ENCODE measurements around the gene SNHG17. TPM values are rescaled to one million over a fixed set of nuclear protein-coding genes. Genes with fewer than 3 reads are reported as not detected.

Gene SNHG17
- total and polyA plus RNA-seq, 2 of the 4 experiments (the other 2 are of a cell fraction), result 5.4 to 38.2 TPM

DNA sequence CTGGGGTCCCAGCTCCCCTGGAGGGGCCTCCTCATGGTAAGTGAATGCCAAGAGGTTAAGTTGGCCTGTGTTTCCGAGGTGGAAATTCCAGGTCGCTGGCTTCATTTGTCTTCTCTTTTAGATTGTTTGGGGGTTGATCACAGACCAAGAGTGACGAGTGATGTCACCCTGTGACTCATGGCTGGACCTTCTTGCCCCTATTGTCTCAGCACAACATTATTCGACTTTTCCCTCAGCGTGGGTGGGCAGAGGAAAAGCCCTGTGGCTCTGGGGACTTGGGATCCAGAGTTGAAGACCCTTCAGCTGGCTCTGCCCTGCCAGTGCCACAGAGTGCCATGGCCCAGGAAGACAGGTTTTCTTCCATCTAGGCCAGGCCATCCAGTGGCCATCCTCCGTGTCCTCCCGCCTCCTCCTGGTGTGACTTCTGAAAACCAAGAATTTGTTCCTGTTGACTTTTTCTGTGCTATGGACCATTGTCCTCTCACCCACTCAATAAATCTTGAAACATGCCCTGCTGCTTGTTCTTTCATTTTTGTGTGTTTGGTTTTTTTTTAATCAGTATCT lies 15.4 kb upstream of the SNHG17 start:
- no TSS peak for BruUV-seq (replicated peaks)
- Histone ChIP-seq H3K9ac (ENCODE audit: low read depth, low read length) (no peak overlapping the region), H2AFZ (replicated peaks; ENCODE audit: low read length, poor library complexity) (peak overlapping the region; percentile 33), H3K36me3 (ENCODE audit: control insufficient read depth, insufficient read depth, low read length) (peaks cover 27% of the 10 kb centered on the region), H2AK5ac (ENCODE audit: low read depth, low read length) (no peak overlapping the region), H3K23ac (ENCODE audit: low read depth, low read length) (no peak overlapping the region), H4K91ac (ENCODE audit: insufficient read depth, low read depth, low read length) (no peak overlapping the region), H4K8ac (ENCODE audit: low read depth in 2 of 2, low read length in 2 of 2) (no peak overlapping the region), H2BK20ac (ENCODE audit: low read depth, low read length) (no peak overlapping the region), H3K4me3 (ENCODE audit: insufficient read depth, low read depth, low read length) (no peak overlapping the region), H3K27ac (ENCODE audit: insufficient read depth, low read length) (no peak overlapping the region), H3K4me2 (ENCODE audit: low read depth, low read length) (no peak overlapping the region), H3K4ac (ENCODE audit: low read depth, low read length) (no peak overlapping the region), H2AK9ac (replicated peaks; ENCODE audit: low read depth, low read length, poor library complexity) (no peak overlapping the region), H4K20me1 (ENCODE audit: insufficient read depth, low read length) (no peaks in the 10 kb centered on the region), H2BK5ac (ENCODE audit: low read depth, low read length, poor library complexity, severe bottlenecking) (no peak overlapping the region), H3K79me1 (ENCODE audit: low read depth in 1 of 2, low read length in 2 of 2) (peaks cover 8 to 49% of the 10 kb centered on the region in 2 experiments; a peak in 3 of 4 replicates), H3K18ac (ENCODE audit: low read depth, low read length) (no peak overlapping the region), H3K27me3 (ENCODE audit: control insufficient read depth, insufficient read depth, low read length) (no peaks in the 10 kb centered on the region), H3K56ac (ENCODE audit: extremely low read depth, insufficient read depth, low read length) (no peak overlapping the region), H3K9me3 (ENCODE audit: control insufficient read depth, insufficient read depth, low read length) (no peaks in the 10 kb centered on the region), H3K9me1 (ENCODE audit: insufficient read depth, low read length) (peaks cover 21% of the 10 kb centered on the region), H3K14ac (replicated peaks; ENCODE audit: low read depth, low read length) (no peak overlapping the region), H2BK120ac (ENCODE audit: low read depth, low read length) (no peak overlapping the region), H4K5ac (ENCODE audit: low read depth, low read length) (no peak overlapping the region), H3K4me1 (ENCODE audit: control insufficient read depth, insufficient read depth, low read length) (peaks cover 8% of the 10 kb centered on the region), H2BK15ac (ENCODE audit: low read depth, low read length) (no peak overlapping the region)
- in situ Hi-C loops (cut with MboI; ENCODE audit: low sequenced_read_pairs) (loop anchor here (25.0 kb wide), 1 partner anchor 287 kb away; the partner anchor contains the start of gene ACTR5), intact Hi-C loops (cut with micrococcal nuclease) (no loop called here), dilution Hi-C loops (cut with HindIII; ENCODE audit: low sequenced_read_pairs, unreplicated experiment) (no loop called here)
- ATAC-seq (ENCODE audit: low read depth) (no peak), DNase-seq (peak; percentile 49)
- TF ChIP-seq FOS (IDR thresholded peaks at IDR 0.05; ENCODE audit: low read depth, low read length) (peak; percentile 27; the same call in 1 of the 2 replicates), POLR2A (IDR thresholded peaks at IDR 0.05; ENCODE audit: low read depth, low read length) (no peak), RCOR1 (IDR thresholded peaks at IDR 0.05; ENCODE audit: insufficient replicate concordance, low read length) (no peak), CHD1 (IDR thresholded peaks at IDR 0.05; ENCODE audit: low read depth, low read length) (no peak), CEBPB (IDR thresholded peaks at IDR 0.05; ENCODE audit: low read depth, low read length) (no peak), MAFK (IDR thresholded peaks at IDR 0.05; ENCODE audit: low read depth, low read length) (no peak)
- TF ChIP-seq, protein P1, sequence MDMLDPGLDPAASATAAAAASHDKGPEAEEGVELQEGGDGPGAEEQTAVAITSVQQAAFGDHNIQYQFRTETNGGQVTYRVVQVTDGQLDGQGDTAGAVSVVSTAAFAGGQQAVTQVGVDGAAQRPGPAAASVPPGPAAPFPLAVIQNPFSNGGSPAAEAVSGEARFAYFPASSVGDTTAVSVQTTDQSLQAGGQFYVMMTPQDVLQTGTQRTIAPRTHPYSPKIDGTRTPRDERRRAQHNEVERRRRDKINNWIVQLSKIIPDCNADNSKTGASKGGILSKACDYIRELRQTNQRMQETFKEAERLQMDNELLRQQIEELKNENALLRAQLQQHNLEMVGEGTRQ (IDR thresholded peaks at IDR 0.05; ENCODE audit: low read depth, low read length), result no peak
- TF ChIP-seq, protein P2, sequence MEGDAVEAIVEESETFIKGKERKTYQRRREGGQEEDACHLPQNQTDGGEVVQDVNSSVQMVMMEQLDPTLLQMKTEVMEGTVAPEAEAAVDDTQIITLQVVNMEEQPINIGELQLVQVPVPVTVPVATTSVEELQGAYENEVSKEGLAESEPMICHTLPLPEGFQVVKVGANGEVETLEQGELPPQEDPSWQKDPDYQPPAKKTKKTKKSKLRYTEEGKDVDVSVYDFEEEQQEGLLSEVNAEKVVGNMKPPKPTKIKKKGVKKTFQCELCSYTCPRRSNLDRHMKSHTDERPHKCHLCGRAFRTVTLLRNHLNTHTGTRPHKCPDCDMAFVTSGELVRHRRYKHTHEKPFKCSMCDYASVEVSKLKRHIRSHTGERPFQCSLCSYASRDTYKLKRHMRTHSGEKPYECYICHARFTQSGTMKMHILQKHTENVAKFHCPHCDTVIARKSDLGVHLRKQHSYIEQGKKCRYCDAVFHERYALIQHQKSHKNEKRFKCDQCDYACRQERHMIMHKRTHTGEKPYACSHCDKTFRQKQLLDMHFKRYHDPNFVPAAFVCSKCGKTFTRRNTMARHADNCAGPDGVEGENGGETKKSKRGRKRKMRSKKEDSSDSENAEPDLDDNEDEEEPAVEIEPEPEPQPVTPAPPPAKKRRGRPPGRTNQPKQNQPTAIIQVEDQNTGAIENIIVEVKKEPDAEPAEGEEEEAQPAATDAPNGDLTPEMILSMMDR (conservative IDR thresholded peaks at IDR 0.05; ENCODE audit: low read depth, low read length), result no peak
- TF ChIP-seq, protein P3, sequence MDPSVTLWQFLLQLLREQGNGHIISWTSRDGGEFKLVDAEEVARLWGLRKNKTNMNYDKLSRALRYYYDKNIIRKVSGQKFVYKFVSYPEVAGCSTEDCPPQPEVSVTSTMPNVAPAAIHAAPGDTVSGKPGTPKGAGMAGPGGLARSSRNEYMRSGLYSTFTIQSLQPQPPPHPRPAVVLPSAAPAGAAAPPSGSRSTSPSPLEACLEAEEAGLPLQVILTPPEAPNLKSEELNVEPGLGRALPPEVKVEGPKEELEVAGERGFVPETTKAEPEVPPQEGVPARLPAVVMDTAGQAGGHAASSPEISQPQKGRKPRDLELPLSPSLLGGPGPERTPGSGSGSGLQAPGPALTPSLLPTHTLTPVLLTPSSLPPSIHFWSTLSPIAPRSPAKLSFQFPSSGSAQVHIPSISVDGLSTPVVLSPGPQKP (IDR thresholded peaks at IDR 0.05; ENCODE audit: borderline replicate concordance, low read depth, low read length), result no peak
- WGBS, 2 experiments (ENCODE audit: extremely low coverage in 2 of 2, insufficient read length in 1 of 2), result 90% methylated on average over 2 of the region's 7 CpGs; no CpG with 5 or more reads in 1 of the 2 experiments
- CTCF ChIA-PET, result no interaction called here
- POLR2A ChIA-PET (ENCODE audit: unreplicated experiment), result no interaction called here
